WI38 (cell line): ENCODE data around the gene PITHD1.
A peak's percentile ranks its signal among the peaks of the same experiment; 100 is the strongest.
"Not testable (repeated sequence)": the region's sequence is repeated elsewhere in the genome, so short reads cannot be mapped to it uniquely, and the experiment has no call there.

Experiments
- H3K4me3 ChIP-seq: 2 replicates; pipeline ENCODE4 v1.5.1; 2011; ENCODE audit warnings: low read depth, mild to moderate bottlenecking, control low read depth, low read length
- TF ChIP-seq, protein P1 (sequence below): IDR thresholded peaks from 2 replicates; pipeline ENCODE4 v1.5.1; 2012; ENCODE audit warnings: low read depth, mild to moderate bottlenecking, control low read depth, low read length

Gene PITHD1, protein sequence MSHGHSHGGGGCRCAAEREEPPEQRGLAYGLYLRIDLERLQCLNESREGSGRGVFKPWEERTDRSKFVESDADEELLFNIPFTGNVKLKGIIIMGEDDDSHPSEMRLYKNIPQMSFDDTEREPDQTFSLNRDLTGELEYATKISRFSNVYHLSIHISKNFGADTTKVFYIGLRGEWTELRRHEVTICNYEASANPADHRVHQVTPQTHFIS

DNA sequence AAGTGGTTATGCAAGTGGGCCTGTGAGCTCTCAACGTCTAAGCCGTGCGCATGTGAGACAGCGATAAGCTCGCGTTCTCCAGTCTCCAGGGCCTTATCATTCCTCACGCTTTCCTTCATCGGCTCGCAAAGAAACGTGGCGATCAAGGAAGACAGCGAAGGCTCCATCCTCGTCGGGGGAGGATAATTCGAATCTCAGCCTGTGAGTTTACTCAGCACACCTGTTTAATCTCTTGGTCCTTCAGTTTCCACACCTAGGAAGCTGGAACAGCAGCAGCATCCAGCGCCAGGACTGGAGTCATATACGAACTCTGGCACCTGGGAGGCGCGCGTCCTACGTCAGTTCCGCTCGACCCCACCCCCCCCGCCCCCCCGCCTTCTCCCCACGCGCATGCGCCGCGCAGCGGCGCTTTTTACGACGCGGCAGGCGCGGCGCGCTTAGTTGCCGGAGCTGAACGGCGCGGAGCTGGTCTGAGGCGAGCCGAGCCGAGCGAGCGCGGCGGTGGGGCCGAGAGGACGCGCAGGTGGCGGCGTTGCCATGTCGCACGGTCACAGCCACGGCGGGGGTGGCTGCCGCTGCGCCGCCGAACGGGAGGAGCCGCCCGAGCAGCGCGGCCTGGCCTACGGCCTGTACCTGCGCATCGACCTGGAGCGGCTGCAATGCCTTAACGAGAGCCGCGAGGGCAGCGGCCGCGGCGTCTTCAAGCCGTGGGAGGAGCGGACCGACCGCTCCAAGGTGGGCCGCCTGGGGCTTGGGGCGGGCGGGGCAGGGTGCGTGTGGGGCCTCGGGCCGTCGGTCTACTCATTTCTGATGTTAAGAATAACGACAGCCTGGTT lies at the start of gene PITHD1:
PITHD1 (plus strand) TSS at position 440 of the 836 bp plus-strand sequence; CDS start at position 538, 98 bp downstream.
- TF ChIP-seq, protein P1, sequence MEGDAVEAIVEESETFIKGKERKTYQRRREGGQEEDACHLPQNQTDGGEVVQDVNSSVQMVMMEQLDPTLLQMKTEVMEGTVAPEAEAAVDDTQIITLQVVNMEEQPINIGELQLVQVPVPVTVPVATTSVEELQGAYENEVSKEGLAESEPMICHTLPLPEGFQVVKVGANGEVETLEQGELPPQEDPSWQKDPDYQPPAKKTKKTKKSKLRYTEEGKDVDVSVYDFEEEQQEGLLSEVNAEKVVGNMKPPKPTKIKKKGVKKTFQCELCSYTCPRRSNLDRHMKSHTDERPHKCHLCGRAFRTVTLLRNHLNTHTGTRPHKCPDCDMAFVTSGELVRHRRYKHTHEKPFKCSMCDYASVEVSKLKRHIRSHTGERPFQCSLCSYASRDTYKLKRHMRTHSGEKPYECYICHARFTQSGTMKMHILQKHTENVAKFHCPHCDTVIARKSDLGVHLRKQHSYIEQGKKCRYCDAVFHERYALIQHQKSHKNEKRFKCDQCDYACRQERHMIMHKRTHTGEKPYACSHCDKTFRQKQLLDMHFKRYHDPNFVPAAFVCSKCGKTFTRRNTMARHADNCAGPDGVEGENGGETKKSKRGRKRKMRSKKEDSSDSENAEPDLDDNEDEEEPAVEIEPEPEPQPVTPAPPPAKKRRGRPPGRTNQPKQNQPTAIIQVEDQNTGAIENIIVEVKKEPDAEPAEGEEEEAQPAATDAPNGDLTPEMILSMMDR, result no peak
- peak within 1 kb of the TSS; percentile 87 for H3K4me3 ChIP-seq

DNA sequence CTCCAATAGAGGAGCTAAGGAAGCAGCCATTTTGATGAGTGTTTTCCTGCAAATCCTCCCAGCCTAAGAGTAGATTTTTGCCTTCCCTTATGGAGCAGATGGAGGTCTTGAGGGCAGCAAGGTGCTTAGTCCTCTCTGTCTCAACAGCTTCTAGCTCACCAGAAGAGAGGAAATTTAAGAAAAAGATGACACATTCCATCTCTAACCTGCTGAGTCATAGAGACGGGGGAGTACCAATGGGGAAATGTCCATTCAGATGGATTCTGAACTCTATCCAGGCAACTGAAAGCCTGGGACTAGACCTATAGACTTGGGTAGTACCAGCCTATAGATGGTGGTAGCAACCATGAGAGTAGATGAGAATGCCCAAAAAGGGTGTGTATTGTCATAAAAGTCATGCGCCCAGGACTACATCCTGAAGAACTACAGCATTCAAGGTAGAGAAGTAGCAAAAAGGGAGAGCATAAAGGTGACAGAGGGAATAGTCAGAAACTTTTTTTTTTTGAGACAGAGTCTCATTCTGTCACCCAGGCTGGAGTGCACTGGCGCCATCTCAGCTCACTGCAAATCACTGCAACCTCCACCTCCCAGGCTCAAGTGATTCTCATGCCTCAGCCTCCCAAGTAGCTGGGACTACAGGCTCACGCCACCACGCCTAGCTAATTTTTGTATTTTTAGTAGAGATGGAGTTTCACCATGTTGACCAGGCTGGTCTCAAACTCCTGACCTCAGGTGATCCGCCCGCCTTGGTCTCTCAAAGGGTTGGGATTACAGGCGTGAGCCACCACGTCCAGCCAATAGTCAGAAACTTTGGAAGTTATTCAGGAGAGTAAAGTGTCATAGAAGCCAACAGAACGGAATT lies 45.6 kb upstream of the PITHD1 start:
- H3K4me3 ChIP-seq, result no peak overlapping the region

DNA sequence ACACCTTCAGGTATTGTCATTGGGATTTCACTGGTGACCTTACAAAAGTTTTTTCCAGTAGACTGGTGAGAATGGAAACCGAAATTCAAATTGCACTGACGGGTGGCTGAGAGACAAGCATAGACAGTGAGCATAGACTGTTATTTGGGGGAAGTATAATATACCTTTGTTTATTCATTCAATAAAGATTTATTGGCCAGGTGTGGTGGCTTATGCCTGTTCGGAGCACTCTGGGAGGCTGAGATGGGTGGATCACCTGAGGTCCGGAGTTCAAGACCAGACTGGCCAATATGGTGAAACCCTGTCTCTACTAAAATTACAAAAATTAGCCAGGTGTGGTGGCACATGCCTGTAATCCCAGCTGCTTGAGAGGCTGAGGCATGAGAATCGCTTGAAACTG lies 44.9 kb upstream of the PITHD1 start:
- H3K4me3 ChIP-seq, result not testable (repeated sequence)

More for the DNA sequence above, 45.6 kb upstream of the PITHD1 start:
- TF ChIP-seq, protein P1, result no peak

DNA sequence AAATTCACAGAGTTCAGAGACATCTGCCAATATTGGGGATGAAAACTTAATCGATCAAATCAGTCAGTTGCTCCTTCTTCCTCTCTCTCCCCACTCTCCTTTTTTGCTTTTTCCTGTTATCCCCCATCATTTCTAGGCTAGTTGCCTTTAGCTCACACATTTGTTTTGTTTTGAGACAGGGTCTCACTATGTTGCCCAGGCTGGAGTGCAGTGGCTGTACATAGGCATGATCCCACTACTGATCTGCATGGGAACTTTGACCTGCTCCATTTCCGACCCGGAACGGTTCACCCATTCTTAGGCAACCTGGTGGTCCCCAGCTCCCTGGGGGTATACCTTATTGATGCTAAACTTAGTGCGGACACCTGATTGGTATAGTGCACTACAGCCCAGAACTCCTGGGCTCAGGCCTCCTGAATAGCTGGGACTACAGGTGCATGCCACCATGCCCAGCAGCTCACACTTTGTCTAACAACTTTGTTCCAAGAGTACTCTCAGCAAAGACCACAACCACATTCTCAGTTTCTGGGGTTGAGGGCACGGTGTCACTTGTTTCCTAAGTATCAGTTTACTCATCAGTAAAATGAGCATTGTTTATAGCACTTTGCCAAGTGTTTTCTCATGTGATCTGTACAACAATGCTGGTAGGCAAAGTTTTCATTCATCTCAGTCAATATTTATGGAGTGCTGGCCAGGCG lies 41.6 kb upstream of the PITHD1 start:
- TF ChIP-seq, protein P1, result no peak
- H3K4me3 ChIP-seq, result no peak overlapping the region

DNA sequence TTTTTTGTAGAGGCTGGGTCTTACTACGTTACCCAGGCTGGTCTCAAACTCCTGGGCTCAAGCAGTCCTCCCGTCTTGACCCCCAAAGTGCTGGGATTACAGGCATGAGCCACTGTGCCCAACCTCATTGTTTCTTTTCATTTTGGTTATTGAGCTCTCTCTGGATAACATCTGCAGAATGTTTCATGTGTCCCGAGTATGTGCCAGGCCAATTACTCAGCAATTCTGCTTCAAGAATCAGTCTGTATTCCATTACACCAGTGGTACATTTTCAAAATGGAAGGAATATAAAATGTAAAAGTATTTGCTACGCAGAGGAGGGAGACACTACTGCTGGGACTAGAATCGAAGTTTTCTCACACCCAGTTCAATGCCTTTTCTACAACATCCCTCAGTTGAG lies 36.6 kb upstream of the PITHD1 start:
- TF ChIP-seq, protein P1, result no peak
- no peak overlapping the region for H3K4me3 ChIP-seq

DNA sequence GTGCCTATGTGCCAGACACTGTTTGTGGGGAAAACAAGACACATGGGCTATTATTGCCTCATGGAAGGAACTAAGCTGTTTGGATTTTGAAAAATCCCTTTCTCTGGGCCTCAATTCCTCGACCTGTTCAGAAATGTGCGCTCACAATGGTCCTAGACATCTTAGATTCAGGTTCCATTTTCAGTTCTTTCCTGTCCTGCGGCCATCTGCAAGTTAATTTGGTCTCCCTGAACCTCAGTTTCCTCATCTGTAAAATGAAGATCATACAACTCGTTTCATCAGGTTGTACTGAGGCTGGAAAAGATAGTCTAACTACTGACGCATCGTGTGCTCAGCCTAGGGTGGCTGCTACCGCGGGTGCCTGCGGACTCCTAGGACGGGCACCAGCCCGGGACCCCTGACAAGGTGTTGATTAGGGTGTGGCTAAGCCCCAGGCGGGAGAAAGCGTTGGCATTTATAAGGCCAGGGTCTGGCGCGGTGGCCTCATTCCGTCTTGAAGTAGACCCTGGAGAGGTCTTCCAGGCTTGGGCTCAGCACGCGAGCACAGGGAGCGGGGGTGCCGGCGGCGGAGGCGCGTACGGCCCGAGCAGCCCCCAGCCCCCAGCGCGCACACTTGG lies 35.4 kb upstream of the PITHD1 start:
- TF ChIP-seq, protein P1, result no peak

More for the DNA sequence above, 35.4 kb upstream of the PITHD1 start:
- peak overlapping the region; percentile 83 for H3K4me3 ChIP-seq
